Measurements from ENCODE around the gene PRSS50. TPM values are rescaled to one million over a fixed set of nuclear protein-coding genes. Genes with fewer than 3 reads are reported as not detected.

PRSS50 gene
- total RNA-seq, 1 experiment from 2014 or later, result not detected

DNA sequence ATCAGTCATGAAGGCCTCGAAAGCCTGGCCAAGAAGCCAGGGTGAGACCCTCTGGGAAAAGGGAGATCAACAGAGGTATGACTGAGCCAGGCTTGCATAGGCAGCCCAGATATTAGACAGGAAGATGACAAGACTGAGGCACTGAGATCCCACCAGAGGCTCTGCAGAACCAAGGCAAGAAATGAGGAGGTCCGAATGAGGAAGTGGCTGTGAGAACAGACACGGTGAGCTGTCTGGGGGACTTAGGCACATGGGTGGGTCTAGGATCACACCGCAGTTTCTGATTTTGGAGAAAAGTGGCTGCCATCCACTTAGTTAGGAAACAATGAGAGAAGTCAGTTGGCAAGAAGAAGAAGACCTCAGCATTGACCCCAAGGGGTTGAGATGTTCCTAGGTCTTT is 31.5 kb upstream of the PRSS50 start:
- Histone ChIP-seq H3K27me3 (replicated peaks; ENCODE audit: insufficient read depth, low read depth, low read length, poor library complexity) (no peaks in the 10 kb centered on the region), H3K27ac (ENCODE audit: low read depth, low read length, poor library complexity, severe bottlenecking) (no peak overlapping the region), H3K36me3 (ENCODE audit: insufficient read depth, low read length, poor library complexity, severe bottlenecking) (no peaks in the 10 kb centered on the region), H3K4me3 (ENCODE audit: low read depth, low read length, poor library complexity, severe bottlenecking) (no peak overlapping the region), H3K9me3 (ENCODE audit: low read depth, low read length, poor library complexity, severe bottlenecking) (no peaks in the 10 kb centered on the region), H3K4me1 (ENCODE audit: insufficient read depth, low read length, poor library complexity, severe bottlenecking) (no peaks in the 10 kb centered on the region)
- intact Hi-C loops (cut with micrococcal nuclease; ENCODE audit: unreplicated experiment), result no loop called here
- DNase-seq (ENCODE audit: low spot score), result no peak
- no TSS peak for BruUV-seq (replicated peaks)
- CTCF ChIA-PET, result no interaction called here
- no peak for TF ChIP-seq EZH2 (IDR thresholded peaks at IDR 0.05; ENCODE audit: borderline replicate concordance, low read depth, low read length, poor library complexity, severe bottlenecking)
- TF ChIP-seq, protein P1, sequence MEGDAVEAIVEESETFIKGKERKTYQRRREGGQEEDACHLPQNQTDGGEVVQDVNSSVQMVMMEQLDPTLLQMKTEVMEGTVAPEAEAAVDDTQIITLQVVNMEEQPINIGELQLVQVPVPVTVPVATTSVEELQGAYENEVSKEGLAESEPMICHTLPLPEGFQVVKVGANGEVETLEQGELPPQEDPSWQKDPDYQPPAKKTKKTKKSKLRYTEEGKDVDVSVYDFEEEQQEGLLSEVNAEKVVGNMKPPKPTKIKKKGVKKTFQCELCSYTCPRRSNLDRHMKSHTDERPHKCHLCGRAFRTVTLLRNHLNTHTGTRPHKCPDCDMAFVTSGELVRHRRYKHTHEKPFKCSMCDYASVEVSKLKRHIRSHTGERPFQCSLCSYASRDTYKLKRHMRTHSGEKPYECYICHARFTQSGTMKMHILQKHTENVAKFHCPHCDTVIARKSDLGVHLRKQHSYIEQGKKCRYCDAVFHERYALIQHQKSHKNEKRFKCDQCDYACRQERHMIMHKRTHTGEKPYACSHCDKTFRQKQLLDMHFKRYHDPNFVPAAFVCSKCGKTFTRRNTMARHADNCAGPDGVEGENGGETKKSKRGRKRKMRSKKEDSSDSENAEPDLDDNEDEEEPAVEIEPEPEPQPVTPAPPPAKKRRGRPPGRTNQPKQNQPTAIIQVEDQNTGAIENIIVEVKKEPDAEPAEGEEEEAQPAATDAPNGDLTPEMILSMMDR (conservative IDR thresholded peaks at IDR 0.05; ENCODE audit: low read depth, low read length), result no peak
- POLR2A ChIA-PET (ENCODE audit: low non-redundant PET), result no interaction called here

GRCh38 chr3:46748170-46748569 is 30.5 kb upstream of the PRSS50 start:
- no TSS peak for BruUV-seq (replicated peaks)
- POLR2A ChIA-PET (ENCODE audit: low non-redundant PET), result no interaction called here
- Histone ChIP-seq H3K27ac (ENCODE audit: low read depth, low read length, poor library complexity, severe bottlenecking) (no peak overlapping the region), H3K9me3 (ENCODE audit: low read depth, low read length, poor library complexity, severe bottlenecking) (no peaks in the 10 kb centered on the region), H3K4me1 (ENCODE audit: insufficient read depth, low read length, poor library complexity, severe bottlenecking) (no peaks in the 10 kb centered on the region), H3K27me3 (replicated peaks; ENCODE audit: insufficient read depth, low read depth, low read length, poor library complexity) (no peaks in the 10 kb centered on the region), H3K4me3 (ENCODE audit: low read depth, low read length, poor library complexity, severe bottlenecking) (no peak overlapping the region), H3K36me3 (ENCODE audit: insufficient read depth, low read length, poor library complexity, severe bottlenecking) (no peaks in the 10 kb centered on the region)
- CTCF ChIA-PET, result no interaction called here
- DNase-seq (ENCODE audit: low spot score), result no peak
- TF ChIP-seq, protein P1 (conservative IDR thresholded peaks at IDR 0.05; ENCODE audit: low read depth, low read length), result no peak
- TF ChIP-seq EZH2 (IDR thresholded peaks at IDR 0.05; ENCODE audit: borderline replicate concordance, low read depth, low read length, poor library complexity, severe bottlenecking), result no peak
- intact Hi-C loops (cut with micrococcal nuclease; ENCODE audit: unreplicated experiment), result no loop called here

DNA sequence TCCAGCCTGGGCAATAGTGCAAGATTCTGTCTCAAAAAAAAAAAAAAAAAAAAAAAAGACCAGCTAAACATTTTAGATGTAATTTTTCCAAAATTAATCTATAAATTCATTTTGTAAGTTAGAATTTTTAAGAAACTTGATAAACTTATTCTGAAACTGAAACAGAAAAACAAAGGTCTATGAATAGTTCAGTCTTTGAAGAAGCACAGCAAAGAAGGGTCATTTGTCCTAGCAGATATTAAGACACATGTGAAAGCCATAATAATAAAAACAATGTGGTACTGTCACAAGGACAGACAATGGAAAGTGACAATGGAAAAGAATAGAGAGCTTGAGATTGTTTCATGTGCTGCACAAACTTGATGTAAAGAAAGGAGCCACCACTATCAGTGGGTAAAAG is 29.0 kb upstream of the PRSS50 start:
- Histone ChIP-seq H3K27me3 (replicated peaks; ENCODE audit: insufficient read depth, low read depth, low read length, poor library complexity) (no peaks in the 10 kb centered on the region), H3K4me3 (ENCODE audit: low read depth, low read length, poor library complexity, severe bottlenecking) (no peak overlapping the region), H3K4me1 (ENCODE audit: insufficient read depth, low read length, poor library complexity, severe bottlenecking) (no peaks in the 10 kb centered on the region), H3K27ac (ENCODE audit: low read depth, low read length, poor library complexity, severe bottlenecking) (no peak overlapping the region), H3K9me3 (ENCODE audit: low read depth, low read length, poor library complexity, severe bottlenecking) (no peaks in the 10 kb centered on the region), H3K36me3 (ENCODE audit: insufficient read depth, low read length, poor library complexity, severe bottlenecking) (no peaks in the 10 kb centered on the region)
- ChIA-PET CTCF (no interaction called here), POLR2A (ENCODE audit: low non-redundant PET) (no interaction called here)
- no peak for TF ChIP-seq EZH2 (IDR thresholded peaks at IDR 0.05; ENCODE audit: borderline replicate concordance, low read depth, low read length, poor library complexity, severe bottlenecking)
- TF ChIP-seq, protein P1 (conservative IDR thresholded peaks at IDR 0.05; ENCODE audit: low read depth, low read length), result no peak
- BruUV-seq (replicated peaks), result no TSS peak
- intact Hi-C loops (cut with micrococcal nuclease; ENCODE audit: unreplicated experiment), result no loop called here
- DNase-seq (ENCODE audit: low spot score), result no peak
